Limb (tissue), 2 donors: Measurements from ENCODE around the gene SPEM1.
A peak's percentile ranks its signal among the peaks of the same experiment; 100 is the strongest.

ENCODE experiments used
- DNase-seq, 2 donors: peaks; one replicate each; pipeline ENCODE4 v3.0.0-alpha.2; 2016; ENCODE audit errors: extremely low spot score in 2 of 2

SPEM1 gene

DNA sequence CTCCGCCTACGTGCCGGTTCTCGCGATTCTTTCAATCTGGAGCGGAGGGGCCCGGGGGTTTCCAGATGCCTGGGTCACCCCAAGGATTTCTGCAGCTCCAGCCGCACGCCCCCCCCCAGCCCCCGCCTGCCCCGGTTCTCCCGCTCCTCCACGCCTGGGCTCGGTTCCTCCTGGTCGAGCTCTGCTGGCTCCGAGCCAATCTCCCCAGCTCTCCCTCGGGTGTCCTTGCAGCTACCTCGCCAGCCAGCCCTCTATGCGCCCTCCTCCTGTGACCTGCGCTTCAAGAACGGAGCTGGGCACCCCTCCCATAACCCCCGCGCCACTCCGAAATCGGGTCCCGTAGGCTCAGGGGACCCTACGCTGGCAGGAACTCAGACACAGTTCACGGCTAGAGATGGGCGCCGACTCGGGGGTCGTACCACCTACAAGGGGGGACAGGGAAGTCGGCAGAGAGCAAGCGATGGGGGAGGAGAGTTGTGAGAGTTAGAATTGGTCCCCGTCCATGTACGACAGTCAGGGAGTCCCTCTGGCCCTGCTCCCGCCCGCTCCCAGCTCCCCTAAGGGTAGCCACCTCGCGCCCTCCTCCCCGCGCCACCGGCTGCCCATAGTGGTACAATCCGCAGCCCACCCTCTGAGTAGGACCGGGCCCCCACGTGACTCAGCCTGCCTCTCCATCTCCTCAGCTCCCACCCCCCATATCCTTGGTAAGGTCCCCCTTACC lies 20.1 kb downstream of the SPEM1 start:
- peak in 1 of 2 donors; percentile 86 for DNase-seq

GRCh38 chr17:7440834-7441195 lies 20.7 kb downstream of the SPEM1 start:
- peak in 1 of 2 donors; percentile 55 for DNase-seq

GRCh38 chr17:7441266-7441665 lies 21.1 kb downstream of the SPEM1 start:
- no peak for DNase-seq

GRCh38 chr17:7442142-7442541 lies 22.0 kb downstream of the SPEM1 start:
- no peak for DNase-seq

DNA sequence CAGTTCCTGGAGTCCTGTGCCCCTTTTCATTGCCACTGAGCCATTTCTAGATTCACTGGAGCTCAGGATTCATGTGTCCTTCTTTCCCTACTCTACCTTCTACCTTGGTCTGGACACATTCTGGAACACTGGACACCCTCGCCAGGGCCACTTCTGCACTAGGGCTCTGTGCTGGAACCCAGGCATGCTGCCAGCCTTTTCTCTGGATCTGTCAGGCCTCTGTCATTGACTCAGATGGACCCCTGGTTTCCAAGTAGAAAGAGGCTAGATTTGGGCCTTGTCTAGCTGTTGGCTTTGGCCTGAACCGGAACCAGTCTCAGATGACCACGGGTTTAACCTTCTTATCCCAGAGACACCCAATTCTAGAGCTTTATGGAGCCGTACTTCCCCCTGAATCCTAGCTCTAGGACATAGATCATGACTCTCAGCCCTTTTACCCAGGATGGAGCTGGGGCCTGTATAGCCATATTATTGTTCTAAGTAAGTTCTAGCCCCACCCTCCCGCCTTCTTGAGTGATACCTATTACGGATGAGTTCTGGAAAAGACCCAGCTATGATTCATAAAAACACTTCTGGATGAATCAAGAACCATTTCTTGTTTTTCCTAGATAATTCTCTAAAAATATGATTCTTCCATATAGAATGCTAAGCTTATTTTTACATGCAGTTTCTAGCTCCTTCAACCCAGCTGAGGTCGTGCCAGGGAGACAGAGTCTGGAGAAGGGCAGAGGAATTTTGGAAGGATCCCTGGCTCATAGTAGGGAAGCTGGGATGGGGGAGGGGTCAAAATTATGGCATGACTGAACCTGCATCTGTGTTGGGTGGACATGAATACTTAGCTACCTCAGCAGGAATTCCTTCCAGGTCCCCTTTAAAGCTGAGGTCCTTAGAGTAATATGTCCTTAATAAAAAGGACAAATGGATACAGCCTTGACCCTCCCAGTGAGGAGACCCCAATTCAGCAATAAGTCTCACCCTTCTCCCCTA lies 23.7 kb downstream of the SPEM1 start:
- no peak for DNase-seq

GRCh38 chr17:7444682-7445618 lies 24.8 kb downstream of the SPEM1 start, which contains the start of gene CHRNB1:
TSS of gene CHRNB1 (plus strand) at chr17:7445061. CDS start at chr17:7445128, 67 bp downstream.
- peak; percentile 53 to 74 for DNase-seq

GRCh38 chr17:7445619-7445968 lies 25.5 kb downstream of the SPEM1 start:
- DNase-seq = no peak

DNA sequence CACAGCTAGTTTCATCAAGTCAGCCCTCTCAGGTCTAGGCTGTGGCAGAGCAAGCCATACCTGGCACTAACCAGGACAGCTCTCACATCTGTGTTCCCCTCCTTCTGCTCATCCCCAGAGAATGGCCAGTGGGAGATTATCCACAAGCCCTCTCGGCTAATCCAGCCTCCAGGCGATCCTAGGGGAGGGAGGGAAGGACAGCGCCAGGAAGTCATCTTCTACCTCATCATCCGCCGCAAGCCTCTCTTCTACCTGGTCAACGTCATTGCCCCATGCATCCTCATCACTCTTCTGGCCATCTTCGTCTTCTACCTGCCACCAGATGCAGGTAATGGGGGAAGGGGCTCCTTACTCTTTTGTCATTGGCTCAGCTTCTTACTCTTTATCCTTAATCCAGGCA lies 28.3 kb downstream of the SPEM1 start:
- no peak for DNase-seq

DNA sequence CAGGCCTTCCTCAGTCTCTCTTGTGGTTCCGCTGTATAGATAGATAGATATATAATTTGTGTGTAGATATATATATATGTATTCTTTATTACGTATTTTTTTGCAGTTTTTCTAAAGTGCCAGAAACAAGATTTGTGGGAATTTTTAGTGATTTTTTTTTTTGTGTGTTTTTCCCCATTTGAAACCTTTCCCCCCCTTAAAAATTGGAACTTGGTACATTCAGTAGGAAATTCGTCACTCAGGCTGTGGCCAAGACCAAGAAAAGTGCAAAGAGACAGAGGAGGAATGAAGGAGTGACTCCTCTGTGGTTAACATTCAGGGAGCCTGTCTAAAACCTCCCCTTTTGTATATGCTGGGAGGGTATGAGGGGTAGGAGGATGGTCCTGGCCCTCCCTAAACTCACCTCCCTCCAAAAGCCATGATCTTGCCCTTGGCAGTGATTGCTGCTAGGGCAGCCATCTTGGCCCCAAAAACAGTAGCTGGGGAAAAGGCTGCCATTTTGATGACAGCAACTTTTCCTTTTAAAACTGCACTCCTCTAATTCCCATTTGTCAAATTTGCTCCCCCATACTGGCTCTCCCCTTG lies 39.9 kb downstream of the SPEM1 start:
- DNase-seq = no peak

DNA sequence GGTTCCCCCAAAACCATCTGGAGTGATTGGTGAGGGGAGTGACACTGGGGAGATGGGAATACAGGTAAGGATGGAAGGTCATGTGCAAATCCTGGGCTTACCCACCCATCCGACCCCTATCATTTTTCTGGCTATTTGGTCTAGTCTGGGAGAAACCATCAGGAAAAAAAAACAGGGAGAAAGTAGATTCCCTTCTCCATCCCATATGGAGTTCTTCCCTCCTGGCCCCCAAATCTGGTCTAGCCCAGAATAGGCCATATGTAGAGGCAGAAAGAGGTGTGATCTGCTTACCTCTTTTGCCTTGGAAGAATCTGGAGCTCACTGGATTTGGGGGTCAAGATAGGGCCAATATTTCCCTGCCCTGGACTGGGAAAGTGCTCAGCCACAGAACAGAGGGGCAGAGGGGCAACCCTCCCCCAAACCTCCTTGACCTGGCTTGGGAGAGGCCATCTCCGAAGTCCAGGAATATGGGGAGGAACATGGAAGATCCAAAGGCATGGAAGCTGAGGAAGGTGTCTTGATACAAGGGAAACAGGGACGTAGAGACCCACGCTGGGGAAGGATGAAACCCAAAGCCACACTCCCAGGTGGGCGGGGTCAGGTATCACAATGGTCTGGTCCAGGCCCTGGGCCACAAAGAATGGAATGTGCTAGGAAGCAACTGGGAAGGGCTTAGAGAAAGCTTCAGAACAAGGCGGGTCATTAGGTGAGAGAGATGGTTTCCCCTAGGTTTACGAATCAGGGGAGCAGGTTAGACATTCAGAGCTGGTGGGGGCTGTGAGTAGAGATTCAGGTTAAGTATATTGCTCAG lies 40.9 kb downstream of the SPEM1 start:
- DNase-seq = no peak

DNA sequence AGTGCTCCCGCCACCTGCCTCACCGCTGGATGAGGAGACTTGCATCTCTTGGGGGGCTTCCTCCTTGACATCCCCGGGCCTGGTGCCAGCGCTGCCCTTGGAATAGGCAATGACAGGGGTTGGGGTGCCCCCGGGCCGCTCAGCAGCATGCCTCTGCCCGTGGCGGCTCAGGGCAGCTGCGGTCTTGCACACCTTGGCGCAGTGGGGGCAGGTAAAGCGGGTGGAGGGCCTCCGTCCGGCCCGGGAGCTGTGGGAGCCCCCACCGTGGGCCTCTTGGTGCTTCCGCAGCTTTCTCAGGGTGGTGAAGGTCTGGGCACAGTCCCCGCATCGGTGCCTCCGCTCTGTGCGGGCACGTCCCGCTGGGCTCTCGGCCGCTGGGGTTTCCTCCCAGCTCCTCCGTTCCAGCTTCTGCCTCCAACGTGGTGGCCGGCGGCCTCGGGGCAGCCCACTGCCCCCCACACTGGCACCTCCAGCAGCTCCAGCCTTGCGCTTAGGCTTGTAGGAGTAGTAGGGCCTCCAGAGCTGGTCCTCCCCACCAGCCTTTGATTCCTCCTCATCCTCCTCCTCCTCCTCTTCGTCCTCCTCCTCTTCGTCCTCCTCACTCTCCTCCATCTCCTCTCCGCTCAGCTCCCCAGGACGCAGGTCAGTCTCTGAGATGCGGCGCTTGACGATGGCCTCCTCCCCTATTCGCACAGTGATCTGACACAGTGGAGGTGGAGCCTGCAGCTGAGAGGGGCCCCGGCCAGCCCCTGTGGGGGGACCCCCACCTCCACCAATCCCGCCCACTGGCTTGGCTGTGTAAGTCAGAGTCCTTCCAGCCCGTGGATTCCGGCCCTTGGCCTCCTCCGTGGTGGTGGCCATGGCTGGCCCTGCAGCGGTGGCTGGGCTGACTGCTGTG lies 42.6 kb downstream of the SPEM1 start:
- DNase-seq = no peak

- DNase-seq = no peak
These were observed 43.3 kb downstream of the SPEM1 start for GRCh38 chr17:7463372-7463846.

DNA sequence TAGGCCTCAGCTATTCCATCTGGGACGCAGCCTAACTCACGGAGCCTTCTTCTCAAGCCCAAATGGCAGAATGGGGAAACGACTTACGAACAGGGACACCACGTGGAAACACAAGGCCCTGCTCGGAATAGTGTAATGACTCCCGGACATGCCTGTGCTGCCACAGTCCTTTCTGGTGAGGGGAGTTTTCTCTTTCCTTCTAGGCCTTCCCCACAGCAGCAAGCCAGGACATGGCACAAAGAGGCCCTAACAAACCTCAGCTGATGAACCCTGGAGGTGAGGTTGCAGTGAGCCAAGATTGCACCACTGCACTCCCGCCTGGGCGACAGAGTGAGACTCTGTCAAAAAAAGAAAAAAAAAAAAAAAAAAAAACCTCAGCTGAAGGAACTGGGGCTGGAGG lies 44.0 kb downstream of the SPEM1 start:
- no peak for DNase-seq

- DNase-seq = no peak
These were observed 45.6 kb downstream of the SPEM1 start for GRCh38 chr17:7465597-7466275.

DNA sequence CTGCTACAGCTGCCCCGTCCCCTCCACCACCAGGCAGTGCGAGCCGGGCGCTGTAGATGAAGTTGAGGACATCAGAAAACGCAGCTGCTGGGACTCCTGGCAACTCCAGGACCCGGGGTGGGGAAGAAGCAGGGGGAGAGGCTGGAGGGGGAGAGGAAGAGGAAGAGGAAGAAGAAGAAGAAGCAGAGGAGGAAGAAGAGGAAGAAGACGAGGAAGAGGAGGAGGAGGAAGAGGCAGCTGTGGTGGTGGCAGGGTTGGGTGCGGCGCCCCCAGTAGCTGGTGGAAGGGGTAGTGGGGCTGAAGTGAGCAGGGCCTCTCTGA lies 46.2 kb downstream of the SPEM1 start:
- no peak for DNase-seq

DNA sequence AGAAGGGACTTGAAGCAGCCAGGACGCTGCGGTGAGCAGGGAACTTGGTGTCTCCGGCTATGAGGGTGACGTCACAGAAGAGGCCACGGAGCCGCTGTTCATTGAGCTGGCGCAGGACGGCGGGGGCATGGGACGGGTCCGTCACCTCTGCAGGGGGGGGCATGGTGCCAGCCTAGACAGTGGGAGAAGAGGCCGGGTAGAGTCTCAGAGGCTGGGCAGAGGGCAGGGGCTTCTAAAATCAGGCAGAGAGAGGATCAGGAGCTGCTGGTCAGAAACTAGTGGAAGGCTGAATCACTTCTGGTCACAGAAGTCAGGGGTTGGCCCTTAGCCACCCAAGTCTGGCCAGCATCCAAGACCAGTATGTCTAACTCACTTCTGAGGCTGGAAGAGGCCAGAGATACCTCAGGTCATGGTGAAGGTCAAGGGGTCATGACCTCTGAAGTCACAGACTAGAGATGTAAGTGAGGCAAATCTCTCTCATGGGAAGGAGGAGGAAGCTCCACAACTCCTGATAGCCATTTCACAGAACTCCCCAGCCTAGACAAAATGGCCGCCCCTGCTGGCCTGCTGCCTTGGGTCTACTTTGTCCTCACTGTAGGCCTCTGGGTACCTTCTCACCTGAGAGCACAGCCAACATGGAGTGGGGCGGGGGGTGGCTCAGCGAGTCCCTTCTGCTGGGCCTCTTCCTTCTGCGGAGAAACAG lies 46.7 kb downstream of the SPEM1 start:
- no peak for DNase-seq

GRCh38 chr17:7467498-7467897 lies 47.4 kb downstream of the SPEM1 start:
- no peak for DNase-seq

GRCh38 chr17:7468290-7468689 lies 48.2 kb downstream of the SPEM1 start:
- DNase-seq = no peak
